CD1c-positive myeloid dendritic cell (primary cell): Measurements from ENCODE around the gene PLCD3.

Experiments
- DNase-seq: peaks from one replicate; pipeline ENCODE4 v3.0.0-alpha.2; 2016; ENCODE audit errors: extremely low spot score

Gene PLCD3

GRCh38 chr17:45117848-45118646 lies 14.3 kb downstream of the PLCD3 start:
- DNase-seq, result no peak

- DNase-seq, result no peak
These were observed 15.0 kb downstream of the PLCD3 start for GRCh38 chr17:45117334-45117733.

- DNase-seq, result no peak
These were observed 15.8 kb downstream of the PLCD3 start for GRCh38 chr17:45116434-45117016.

- DNase-seq, result no peak
These were observed 16.4 kb downstream of the PLCD3 start for GRCh38 chr17:45115871-45116270.

- no peak for DNase-seq
These were observed 17.2 kb downstream of the PLCD3 start for GRCh38 chr17:45115015-45115625.

GRCh38 chr17:45114117-45114932 lies 18.0 kb downstream of the PLCD3 start:
- DNase-seq, result no peak

GRCh38 chr17:45113424-45113754 lies 18.9 kb downstream of the PLCD3 start:
- no peak for DNase-seq

GRCh38 chr17:45112559-45113423 lies 19.5 kb downstream of the PLCD3 start:
- DNase-seq, result no peak

- no peak for DNase-seq
These were observed 20.5 kb downstream of the PLCD3 start for GRCh38 chr17:45111850-45112249.

- DNase-seq, result no peak
These were observed 21.4 kb downstream of the PLCD3 start for GRCh38 chr17:45110676-45111611.

- DNase-seq, result no peak
These were observed 23.5 kb downstream of the PLCD3 start for GRCh38 chr17:45108595-45109521.

- no peak for DNase-seq
These were observed 24.3 kb downstream of the PLCD3 start for GRCh38 chr17:45108051-45108450.

- no peak for DNase-seq
These were observed 24.9 kb downstream of the PLCD3 start for GRCh38 chr17:45107293-45108010.

- DNase-seq, result no peak
These were observed 25.7 kb downstream of the PLCD3 start for GRCh38 chr17:45106582-45106981.

GRCh38 chr17:45106096-45106495 lies 26.2 kb downstream of the PLCD3 start:
- DNase-seq, result no peak

GRCh38 chr17:45104907-45105624 lies 27.2 kb downstream of the PLCD3 start:
- DNase-seq, result no peak

GRCh38 chr17:45104497-45104896 lies 27.8 kb downstream of the PLCD3 start:
- no peak for DNase-seq

GRCh38 chr17:45104029-45104428 lies 28.3 kb downstream of the PLCD3 start:
- DNase-seq, result no peak
